ENCODE results near the gene CYP46A1. TPM values are rescaled to one million over a fixed set of nuclear protein-coding genes. Genes with fewer than 3 reads are reported as not detected.

CYP46A1 gene
- total RNA-seq, 1 experiment from 2014 or later = not detected

DNA sequence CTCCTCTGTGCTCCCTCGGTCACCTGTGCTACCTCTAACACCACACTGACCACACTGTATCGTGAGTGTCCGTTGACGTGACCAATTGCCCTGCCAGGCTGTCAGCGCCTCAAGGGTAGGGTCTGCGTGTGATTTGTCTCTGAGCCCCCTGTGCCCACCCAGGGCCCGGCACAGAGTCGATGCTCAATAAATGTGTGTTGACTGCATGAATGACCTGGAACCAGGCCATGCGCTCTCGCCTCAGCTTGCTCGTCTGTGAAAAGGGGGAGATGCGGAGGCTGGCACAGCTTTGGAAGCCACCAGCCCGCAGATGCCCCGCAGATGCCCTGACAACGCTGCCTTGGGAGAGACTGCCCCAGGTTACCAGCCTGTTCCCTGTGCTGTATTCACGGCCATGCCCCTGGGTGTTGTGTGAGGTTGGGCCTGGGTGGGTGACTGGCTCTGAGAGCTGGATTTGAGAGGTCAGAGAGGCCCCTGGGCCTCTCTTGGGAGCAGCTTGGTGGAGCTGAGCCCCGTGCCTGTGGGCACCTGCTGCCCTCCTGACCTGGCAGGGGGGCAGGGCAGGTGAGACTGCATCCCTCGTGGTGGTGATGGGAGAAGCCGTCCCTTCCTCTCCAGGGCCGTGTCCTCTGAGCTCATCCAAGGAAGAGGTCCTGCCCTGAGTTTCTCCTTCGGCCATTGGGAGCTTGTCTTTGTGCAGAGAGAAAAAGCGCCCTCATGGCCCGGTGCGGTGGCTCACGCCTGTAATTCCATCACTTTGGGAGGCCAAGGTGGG is 43.2 kb downstream of the CYP46A1 start:
- no peak for DNase-seq (ENCODE audit: low read depth)

DNA sequence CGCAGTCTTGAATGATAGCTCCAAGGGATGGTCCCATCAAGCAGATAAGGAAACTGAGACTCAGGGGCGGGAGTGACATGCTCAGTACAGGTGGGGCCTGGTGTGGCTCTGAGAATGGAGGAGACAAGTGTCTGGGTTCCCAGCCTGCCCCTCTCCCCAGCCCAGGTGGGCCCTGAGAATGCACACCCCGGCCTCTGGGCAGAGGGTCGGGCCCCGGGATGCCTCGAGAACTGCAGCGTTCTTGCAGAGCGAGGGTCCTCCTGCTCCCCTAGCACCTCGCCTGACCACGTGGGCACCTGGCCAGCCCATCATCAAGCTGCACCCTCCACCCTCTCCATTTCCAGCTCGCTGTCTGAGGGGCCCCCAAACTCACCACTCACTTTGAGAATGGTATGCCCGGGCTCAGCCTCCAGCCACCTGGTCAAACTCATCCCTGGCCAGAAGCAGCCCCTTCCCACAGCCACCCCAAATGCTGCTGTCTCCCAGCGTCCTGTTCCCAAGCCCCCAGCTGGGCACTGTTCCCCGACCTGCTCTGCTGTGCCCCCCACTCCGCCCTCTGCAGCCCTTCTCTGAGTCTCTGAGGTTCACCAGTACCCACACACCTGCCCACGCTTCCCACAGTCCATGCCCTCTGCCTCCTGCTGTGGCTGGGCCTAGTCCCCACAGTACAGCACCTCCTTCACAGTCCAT is 44.3 kb downstream of the CYP46A1 start:
- DNase-seq (ENCODE audit: low read depth) = no peak

DNA sequence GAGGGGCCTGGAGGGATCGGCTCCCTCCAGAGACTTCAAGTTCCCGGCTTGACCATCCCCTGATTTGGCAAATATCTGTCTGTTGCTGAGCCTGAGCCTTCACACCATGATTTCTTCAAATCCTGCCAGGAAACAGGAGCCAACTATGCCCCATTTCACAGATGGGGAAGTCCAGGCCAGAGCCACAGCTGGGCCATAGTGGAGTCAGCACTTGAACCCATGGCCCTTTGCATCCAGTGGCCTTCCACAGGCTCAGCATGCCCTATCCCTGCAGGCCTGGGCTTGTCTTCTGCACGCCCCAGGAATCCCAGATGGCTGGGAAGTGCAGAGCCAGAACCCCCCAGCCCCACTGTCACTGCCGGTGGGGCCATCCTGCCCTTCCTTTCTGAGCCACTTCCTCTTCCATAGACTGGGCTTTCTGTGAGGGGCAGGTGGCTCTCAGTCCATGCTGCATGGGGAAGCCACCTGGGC is 44.9 kb downstream of the CYP46A1 start:
- no peak for DNase-seq (ENCODE audit: low read depth)

DNA sequence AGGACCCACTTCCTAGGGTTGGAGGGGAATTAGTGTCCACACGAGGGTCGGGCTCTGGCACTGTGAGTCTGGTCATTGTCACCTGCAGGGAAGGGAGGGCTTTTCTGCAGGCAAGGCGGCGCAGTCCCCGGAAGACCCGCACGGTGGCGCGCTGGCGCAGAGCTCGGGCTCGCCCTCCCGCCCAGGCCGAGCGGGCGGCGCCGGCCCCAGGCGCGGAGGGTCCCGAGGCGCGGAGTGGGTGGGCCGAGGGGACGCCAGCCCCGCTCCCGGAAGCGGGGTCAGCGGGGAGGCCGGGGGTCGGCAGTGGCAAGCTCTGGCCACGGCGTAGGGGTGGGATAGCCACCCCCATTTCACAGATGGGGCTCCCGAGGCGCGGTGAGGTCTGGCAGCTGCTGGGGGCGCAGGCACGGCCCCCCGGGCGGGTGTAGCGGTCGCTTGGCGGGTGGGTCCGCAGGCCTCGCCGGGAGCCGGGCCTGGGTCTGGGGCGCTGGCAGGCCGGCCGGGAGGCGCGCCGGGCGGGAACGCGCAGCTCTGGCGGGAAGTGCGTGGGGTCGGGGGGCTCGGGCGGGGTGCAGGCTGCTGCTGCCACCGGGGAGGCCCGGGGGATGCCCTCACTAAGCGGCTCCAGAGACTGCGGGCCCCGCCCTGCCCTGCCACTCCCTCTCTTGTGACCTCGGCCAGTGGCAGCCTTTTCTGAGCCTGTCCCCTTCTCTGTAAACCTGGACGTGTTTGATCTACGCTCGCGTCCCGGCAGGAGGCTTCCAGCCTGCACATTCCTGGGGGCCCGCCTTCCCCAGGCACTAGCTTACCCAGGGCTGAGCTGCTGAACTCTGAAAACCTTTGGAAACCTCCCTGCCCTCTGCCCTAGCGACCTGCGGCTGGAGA is 46.1 kb downstream of the CYP46A1 start:
- DNase-seq (ENCODE audit: low read depth) = peak; percentile 39

DNA sequence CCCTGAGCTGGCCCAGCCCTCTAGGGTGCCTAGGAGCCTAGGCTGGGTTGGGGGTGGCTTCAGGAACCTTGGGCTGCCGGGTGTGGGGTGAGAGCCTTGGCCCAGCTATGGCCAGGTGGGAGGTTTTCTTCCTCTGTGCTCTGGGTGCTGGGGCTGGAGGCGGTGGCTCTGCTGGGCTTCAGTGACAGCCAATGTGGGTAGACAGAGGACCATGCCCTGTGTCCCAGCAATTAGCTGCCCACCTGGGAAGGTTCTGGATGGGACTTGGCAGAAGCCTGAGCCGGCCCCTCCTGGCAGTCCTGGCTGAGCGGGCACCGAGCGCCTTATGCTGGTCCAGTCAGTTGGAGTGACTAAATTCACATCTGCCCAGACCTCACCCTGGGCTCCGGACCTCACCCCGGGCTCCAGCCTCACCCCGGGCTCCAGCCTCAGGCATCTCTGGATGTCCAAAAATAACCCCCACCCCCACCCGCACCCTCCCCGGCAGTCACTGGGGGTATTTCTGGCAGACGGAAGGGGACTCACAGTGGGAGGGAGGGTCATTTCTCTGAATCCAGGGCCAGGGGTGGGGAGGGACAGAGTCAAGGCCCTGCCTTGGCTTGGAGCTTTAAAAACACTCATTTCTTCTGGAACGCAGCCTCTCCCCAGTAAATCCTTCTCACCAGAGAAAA is 46.9 kb downstream of the CYP46A1 start:
- no peak for DNase-seq (ENCODE audit: low read depth)

DNA sequence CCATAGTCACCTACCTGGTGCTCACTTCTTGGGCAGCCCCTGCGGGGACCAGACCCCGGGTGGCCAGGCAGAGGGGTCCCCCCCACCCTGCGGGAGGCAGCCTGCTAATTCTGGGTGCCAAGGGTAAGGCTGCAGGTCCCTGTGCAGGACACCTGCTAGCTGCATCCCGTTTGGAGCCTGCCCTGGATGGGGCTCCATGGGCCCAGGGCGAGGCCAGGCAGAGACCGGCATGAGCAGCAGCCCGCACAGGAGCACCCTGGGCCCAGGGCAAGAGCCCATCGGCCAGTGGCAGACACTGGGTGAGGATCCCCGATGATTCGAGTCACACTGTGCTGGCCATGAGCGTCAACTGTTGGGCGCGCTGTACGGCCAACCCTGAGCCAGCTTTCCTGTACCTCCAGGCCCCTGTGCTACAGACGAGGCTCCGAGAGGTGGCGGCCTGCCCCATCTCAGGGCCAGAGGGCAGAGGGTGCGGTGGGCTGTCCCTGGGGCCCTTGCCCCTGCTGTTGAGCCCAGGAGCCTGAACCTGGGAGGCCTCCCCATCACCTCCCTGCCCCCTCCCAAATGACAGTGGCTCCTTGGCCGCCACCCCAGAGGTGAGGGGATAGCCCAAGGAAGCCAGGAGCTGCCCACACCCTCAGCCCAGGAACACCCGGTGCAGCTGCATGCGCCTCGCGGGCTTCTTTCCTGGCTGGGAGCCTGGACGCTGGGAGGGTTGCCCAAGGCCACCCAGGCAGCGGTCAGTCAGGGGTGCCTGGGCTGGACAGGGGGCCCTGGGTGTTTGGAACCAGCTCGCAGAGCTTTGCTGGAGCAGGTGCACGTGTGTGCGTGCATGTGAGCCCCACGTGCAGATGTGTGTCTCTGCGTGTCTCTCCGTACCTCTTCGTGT is 47.7 kb downstream of the CYP46A1 start:
- DNase-seq (ENCODE audit: low read depth) = no peak

DNA sequence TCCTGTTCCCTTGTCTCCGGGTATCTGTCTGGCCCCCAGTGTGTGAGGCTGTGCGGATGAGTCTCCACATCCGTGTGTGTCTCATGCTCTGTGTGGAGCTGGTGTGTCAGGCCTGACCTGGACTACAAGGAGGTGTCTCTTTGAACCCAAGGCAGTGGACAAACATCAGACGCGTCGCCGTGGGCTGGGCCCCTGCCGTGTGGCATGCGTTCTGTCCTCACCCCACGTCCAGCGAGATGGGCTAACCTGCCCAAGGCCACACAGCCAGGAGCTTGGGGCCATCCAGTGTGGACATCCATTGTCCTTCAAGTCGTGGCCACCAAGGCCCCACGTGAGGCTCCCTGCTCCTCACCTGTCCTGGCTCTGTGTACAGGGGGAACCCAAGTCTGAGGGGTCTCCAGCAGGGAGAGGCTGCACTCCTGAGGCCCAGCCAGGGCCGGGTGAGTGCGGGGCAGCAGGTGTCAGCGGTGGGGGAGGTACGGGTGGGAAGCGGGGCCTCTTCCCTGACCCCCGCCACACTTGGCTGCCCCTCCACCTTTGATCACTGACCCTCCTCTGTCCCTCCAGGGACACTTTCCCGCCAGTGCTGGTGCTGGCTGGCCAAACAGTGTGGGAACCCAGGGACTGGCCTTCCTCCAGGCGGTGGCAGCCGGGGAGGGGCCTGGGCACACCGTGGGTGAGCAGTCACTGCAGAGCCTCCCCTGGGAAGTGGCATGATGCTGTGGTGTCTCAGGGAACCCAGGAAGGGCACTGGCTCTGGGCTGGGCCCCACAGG is 48.5 kb downstream of the CYP46A1 start:
- DNase-seq (ENCODE audit: low read depth) = no peak

DNA sequence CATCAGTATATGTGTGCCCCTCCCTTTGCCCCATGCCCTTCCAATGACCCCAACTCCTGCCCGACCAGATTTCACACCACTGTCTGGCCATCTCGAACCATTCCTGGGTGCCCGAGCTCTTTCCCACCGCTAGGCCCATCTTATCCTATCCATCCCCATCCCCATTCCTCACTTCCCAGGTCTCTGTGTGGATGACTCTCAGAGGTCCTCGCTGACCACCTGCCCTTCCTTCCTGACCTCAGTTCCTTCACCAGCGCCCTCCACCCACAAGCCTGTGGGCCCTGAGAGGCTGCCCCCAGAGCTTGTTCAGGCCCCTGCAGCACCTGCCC is 49.1 kb downstream of the CYP46A1 start:
- DNase-seq (ENCODE audit: low read depth) = no peak

DNA sequence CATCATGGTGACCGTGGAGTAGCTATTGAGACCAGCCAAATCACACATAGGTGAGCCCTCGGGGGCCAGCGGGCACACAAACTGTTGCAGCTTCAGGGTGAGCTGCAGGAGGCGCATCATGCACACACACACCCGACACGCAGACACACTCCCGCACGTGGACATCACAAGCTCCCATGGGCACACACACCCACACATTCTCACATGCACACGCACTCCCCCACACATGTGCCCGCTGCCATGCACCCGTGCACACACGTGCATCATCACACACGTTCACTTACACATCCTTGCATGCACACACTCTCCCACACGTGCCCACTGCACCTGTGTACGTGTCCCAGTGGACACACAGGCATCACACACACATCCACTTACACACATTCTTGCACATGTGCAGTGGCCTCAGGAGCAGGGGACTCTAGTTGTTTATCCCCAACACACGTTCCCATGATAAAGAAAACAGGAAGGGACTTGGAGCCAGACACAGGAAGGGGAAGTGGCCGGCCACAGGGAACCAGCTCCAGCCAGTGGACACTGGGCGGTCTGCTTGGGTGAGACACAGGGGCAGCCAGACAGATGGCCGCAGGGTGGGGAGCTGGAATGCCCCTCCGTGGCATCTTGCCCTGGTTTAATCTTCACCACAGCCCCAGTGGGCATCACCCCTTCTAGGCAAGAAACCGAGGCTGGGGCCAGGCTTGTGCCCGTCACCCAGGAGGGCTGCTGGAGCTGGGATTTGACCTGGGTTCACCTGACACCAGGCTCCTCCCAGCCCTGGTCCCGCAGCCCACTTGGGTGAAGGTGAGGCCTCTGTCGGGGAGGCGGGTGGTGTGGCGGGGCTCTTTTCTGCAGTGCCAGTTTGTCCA is 49.7 kb downstream of the CYP46A1 start:
- peak; percentile 28 for DNase-seq (ENCODE audit: low read depth)

DNA sequence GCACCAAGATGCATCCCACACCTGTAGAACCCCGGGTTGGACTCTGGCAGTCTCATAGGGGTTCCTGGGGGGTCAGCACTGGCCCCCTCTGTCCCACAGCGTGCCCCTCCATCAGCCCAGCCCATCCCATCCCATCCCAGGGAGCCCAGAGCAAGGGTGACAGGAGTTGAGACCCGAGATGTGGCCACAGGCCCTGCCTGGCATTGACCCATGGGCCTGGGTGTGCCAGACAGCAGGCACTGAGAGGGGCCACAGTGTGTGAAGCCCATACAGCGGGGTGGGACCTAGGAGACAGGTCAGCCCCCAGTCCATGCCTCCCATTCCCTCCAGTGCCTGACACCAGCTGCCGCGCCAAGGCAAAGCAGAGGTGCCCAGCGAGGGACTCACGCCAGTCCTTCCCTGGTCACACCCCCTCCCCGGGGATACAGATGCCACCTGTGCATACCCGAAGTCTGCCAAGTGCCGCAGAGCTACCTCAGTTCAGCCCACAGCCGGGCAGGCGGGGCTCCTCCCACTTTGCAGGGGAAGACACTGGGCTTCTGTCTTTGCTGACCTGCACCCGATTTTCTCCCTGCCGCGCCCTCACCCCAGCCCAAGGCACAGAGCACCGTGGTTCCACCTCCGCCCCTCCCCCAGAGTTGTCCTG is 50.4 kb downstream of the CYP46A1 start:
- DNase-seq (ENCODE audit: low read depth) = no peak

DNA sequence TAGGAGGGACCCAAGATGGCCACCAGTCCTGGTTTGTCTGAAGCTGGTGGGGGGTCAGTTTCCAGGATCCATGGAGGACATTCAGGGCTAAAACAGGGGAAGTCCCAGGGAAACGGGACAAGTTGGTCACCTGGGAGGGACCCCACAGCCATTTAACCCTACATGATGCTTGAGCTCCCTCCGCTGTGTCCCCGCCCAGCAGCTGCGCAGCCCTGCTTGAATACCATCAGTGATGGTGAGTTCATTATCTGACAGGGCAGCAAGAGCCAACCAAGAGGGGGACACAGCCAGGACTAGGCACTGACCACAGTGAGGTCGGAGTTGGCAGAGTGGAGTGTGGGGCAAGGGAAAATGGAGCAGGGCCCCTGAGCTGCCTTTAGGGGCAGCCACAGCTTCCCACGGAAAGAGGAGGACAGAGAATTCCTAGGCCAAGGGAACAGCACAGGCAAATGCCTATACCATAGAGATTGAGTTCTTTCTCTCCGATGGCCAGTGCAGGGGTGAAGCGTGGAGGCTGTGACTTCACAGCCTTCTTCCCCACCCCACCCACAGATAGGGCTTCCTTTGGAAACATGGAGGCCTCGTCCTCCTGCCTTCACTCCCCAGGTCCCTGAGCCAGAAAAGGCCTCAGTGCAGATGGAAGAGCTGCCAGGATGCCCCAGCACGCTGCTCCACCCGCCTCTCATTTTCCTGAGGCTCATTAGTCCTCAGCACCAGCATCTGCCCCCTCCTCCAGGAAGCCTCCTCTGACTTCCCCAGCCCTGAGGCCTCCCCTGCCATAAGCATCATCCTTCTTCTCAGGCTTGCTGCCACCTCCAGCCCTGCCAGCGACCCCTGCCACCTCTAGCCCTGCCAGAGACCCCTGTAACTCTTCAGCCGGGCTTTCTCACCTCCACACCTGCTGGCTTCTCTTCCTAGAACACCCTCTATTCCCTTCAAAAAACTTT is 51.4 kb downstream of the CYP46A1 start:
- DNase-seq (ENCODE audit: low read depth) = no peak

DNA sequence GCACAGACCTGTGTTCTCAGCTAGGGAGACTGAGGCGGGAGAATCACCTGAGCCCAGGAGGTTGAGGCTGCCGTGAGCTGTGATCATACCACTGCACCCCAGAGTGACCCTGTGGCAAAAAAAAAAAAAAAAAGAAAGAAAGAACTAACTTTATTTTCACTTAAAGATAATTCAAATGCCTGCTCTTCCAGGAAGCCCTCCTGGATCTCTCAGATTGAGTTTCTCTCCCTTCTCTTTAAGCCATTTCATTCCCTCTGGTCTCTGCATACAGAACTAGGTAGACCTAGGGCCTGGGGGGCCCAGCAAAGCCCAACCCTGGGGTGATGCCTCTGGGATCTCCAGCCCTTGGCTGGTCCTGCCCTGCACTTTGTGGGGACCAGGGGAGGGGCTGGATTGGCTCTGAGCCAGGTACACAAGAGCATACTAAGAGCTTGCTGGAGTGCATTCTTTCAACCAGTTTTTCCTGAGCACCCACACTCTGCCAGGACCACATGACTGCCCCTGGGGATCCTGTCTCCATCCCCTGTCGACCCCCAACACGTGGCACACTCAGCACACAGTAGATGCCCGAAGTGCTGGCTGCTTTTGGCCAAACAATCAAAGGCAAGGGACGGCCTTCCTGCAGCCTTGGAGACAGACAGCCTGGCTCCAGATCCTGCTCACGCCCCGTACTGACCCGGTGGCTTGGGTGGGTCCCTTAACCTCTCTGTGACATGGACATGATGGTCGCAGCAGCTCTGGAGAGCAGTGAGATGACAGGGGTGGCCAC is 52.7 kb downstream of the CYP46A1 start:
- no peak for DNase-seq (ENCODE audit: low read depth)

DNA sequence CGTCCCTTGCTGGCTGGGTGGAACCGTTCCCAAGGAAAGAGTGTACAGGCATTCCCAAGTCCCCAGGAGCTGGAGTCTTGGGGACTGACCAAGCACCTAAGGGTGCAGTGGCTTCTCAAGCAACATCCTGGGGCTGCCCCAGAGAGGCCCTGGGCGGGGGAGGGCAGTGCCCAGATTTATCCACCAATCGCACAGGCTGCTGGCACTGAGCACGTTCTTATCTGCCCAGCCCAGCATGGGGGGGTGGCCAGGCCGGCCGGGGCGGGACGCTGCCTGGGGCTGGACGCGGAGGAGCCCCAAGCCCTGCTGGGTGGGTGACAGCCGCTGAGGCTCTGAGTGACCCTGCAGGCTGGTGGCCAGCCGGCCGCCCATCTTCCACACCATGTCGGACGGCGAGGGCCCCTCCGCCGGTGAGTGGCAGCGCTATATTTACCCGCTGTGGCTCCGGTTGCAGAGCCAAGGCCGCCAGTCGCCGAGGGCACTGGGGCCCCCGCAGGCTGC is 53.4 kb downstream of the CYP46A1 start:
- no peak for DNase-seq (ENCODE audit: low read depth)

DNA sequence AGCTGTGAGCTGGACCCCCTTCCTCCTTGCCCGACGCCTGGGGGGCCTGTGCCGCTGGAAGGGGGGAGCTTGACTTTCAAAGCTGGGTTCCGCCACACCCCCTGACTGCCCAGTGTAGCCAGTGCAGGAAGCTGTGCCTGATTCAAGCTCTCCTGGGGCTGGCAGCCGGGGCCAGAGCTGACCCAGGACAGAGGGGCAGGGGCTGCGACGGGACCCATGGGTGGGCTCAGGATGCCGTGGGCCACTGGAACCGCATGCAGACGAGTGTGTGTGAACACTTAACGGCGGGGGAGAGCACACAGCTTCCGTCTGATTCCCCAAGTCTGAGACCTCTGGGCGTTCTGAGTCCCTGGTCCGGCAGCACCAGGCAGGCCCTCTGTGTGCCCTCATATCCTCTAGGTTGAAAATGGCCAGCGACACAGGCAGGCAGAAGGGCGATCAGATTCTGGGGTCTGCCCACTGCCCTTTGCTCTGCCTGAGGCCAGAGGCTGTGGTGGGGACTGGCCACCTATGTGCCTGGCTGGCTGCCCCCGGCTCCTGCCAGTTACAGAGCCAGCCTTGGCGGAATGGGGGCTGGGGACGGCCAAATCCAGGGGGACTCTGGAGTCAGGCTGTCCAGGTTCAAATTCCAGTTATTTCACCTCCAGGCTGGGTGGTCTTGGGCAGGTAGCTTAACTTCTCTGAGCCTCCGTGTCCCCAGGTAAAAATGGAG is 54.0 kb downstream of the CYP46A1 start:
- DNase-seq (ENCODE audit: low read depth) = no peak

DNA sequence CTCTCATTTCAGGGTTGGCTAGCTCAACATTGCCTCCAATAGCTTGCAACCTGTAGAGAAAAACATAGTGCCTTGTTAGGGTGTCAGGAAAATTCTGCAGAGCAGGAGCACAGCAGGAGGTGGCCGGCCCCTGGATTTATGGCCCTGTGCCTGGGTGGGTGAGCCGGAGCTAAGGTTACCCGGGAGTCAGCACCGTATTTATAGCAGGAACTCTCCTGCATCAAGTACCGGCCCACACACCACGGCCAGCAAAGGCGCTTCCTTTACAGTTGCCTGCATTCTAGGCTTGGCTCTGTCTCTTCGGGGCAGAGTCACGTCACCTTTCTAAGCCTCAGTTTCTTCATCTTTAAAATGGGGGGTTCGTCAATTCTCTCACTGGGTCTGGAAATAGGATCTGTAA is 56.3 kb downstream of the CYP46A1 start:
- no peak for DNase-seq (ENCODE audit: low read depth)
